Measurements from ENCODE around the gene CDH11.

The CDH11 gene

DNA sequence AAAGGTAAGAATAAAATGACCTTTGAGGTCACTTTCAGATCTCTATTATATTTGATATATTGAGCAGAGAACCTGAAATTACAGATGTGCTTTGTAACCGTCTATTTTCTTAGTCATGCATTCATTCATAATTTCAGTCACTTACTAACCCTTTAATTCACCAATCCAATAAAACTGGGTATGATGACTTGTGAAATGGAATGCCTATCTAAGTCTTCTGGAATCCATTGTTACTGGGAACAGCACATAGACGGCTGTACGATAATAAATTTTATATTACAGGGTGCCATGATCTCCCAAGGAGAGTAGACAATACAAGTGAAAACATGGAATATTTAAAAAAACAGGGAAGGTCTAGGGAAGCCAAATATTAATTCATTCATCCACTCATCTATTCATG lies 22.9 kb downstream of the CDH11 start:
- Histone ChIP-seq H3K79me2 (ENCODE audit: insufficient read depth, low read length) (no peaks in the 10 kb centered on the region), H2AFZ (ENCODE audit: low read length) (no peak overlapping the region), H3F3A (ENCODE audit: insufficient read depth, low read length) (no peaks in the 10 kb centered on the region), H3K4me3 (ENCODE audit: low read depth, low read length, poor library complexity, severe bottlenecking) (no peak overlapping the region), H3K9me3 (ENCODE audit: low read length) (no peaks in the 10 kb centered on the region), H4K20me1 (ENCODE audit: insufficient read depth, low read length) (no peaks in the 10 kb centered on the region), H3K27me3 (ENCODE audit: insufficient read depth, low read length) (no peaks in the 10 kb centered on the region), H3K4me2 (ENCODE audit: low read length) (no peak overlapping the region), H3K36me3 (ENCODE audit: insufficient read depth, low read length) (no peaks in the 10 kb centered on the region), H3K9ac (ENCODE audit: low read length) (no peak overlapping the region), H3K4me1 (ENCODE audit: insufficient read depth, low read length, severe bottlenecking) (no peaks in the 10 kb centered on the region), H3K27ac (ENCODE audit: low read depth, low read length, poor library complexity, severe bottlenecking) (no peak overlapping the region), H3K9me2 (ENCODE audit: low read depth, low read length) (no peaks in the 10 kb centered on the region)
- TF ChIP-seq, protein P1, sequence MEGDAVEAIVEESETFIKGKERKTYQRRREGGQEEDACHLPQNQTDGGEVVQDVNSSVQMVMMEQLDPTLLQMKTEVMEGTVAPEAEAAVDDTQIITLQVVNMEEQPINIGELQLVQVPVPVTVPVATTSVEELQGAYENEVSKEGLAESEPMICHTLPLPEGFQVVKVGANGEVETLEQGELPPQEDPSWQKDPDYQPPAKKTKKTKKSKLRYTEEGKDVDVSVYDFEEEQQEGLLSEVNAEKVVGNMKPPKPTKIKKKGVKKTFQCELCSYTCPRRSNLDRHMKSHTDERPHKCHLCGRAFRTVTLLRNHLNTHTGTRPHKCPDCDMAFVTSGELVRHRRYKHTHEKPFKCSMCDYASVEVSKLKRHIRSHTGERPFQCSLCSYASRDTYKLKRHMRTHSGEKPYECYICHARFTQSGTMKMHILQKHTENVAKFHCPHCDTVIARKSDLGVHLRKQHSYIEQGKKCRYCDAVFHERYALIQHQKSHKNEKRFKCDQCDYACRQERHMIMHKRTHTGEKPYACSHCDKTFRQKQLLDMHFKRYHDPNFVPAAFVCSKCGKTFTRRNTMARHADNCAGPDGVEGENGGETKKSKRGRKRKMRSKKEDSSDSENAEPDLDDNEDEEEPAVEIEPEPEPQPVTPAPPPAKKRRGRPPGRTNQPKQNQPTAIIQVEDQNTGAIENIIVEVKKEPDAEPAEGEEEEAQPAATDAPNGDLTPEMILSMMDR (IDR thresholded peaks at IDR 0.05; ENCODE audit: low read length) = no peak
- TF ChIP-seq EZH2 (IDR thresholded peaks at IDR 0.05; ENCODE audit: borderline replicate concordance, low read length) = no peak

DNA sequence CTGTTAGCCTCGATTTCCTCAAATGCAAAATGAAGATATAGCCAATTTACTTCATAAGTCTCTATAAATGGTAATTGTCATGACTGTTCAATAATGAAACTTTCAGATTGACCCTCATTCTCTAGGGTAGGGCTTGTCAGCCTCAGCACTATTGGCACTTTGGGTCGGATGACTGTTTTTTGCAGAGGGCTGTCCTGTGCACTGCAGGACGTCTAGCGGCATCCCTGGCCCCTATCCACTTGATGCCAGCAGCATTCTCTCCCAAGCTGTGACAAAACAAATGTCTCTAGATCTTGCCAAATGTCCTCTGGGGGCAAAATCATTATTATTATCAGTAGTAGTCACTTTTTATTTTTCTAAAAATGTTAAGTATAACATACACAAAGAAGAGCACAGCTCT lies 24.6 kb downstream of the CDH11 start:
- no peaks in the 10 kb centered on the region for H3K4me1 ChIP-seq (ENCODE audit: insufficient read depth, low read length, severe bottlenecking)
- H3F3A ChIP-seq (ENCODE audit: insufficient read depth, low read length) = no peaks in the 10 kb centered on the region
- H3K4me3 ChIP-seq (ENCODE audit: low read depth, low read length, poor library complexity, severe bottlenecking) = no peak overlapping the region
- H3K27me3 ChIP-seq (ENCODE audit: insufficient read depth, low read length) = no peaks in the 10 kb centered on the region
- H3K9ac ChIP-seq (ENCODE audit: low read length) = no peak overlapping the region
- no peaks in the 10 kb centered on the region for H4K20me1 ChIP-seq (ENCODE audit: insufficient read depth, low read length)
- TF ChIP-seq, protein P1 (IDR thresholded peaks at IDR 0.05; ENCODE audit: low read length) = no peak
- no peak for TF ChIP-seq EZH2 (IDR thresholded peaks at IDR 0.05; ENCODE audit: borderline replicate concordance, low read length)
- H3K27ac ChIP-seq (ENCODE audit: low read depth, low read length, poor library complexity, severe bottlenecking) = no peak overlapping the region
- no peaks in the 10 kb centered on the region for H3K36me3 ChIP-seq (ENCODE audit: insufficient read depth, low read length)
- no peaks in the 10 kb centered on the region for H3K9me2 ChIP-seq (ENCODE audit: low read depth, low read length)
- no peaks in the 10 kb centered on the region for H3K9me3 ChIP-seq (ENCODE audit: low read length)
- no peak overlapping the region for H2AFZ ChIP-seq (ENCODE audit: low read length)
- H3K4me2 ChIP-seq (ENCODE audit: low read length) = no peak overlapping the region
- H3K79me2 ChIP-seq (ENCODE audit: insufficient read depth, low read length) = no peaks in the 10 kb centered on the region

DNA sequence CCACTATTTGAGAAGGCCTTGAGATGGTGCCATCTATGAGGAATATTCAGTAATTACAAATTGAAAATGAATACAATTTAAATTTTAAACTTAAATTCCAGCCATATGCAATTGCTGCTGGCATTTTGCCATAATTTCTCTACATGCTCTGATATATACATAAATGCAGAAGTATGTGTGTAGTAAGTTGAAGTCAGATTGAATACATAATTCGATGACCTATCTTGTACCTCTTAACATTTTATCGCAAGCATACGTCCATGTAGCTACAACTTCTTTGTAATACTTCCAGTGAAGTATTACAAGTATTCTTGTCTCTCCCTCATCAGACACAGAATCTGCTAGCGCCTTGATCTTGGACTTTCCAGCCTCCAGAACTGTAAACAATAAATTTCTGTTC lies 26.0 kb downstream of the CDH11 start:
- H3K27me3 ChIP-seq (ENCODE audit: insufficient read depth, low read length) = no peaks in the 10 kb centered on the region
- H3K4me2 ChIP-seq (ENCODE audit: low read length) = no peak overlapping the region
- no peaks in the 10 kb centered on the region for H3K9me3 ChIP-seq (ENCODE audit: low read length)
- no peaks in the 10 kb centered on the region for H3K4me1 ChIP-seq (ENCODE audit: insufficient read depth, low read length, severe bottlenecking)
- no peaks in the 10 kb centered on the region for H3K79me2 ChIP-seq (ENCODE audit: insufficient read depth, low read length)
- no peak overlapping the region for H3K4me3 ChIP-seq (ENCODE audit: low read depth, low read length, poor library complexity, severe bottlenecking)
- H3K9ac ChIP-seq (ENCODE audit: low read length) = no peak overlapping the region
- TF ChIP-seq EZH2 (IDR thresholded peaks at IDR 0.05; ENCODE audit: borderline replicate concordance, low read length) = no peak
- TF ChIP-seq, protein P1 (IDR thresholded peaks at IDR 0.05; ENCODE audit: low read length) = no peak
- no peaks in the 10 kb centered on the region for H4K20me1 ChIP-seq (ENCODE audit: insufficient read depth, low read length)
- H3K36me3 ChIP-seq (ENCODE audit: insufficient read depth, low read length) = no peaks in the 10 kb centered on the region
- no peaks in the 10 kb centered on the region for H3F3A ChIP-seq (ENCODE audit: insufficient read depth, low read length)
- no peak overlapping the region for H3K27ac ChIP-seq (ENCODE audit: low read depth, low read length, poor library complexity, severe bottlenecking)
- no peaks in the 10 kb centered on the region for H3K9me2 ChIP-seq (ENCODE audit: low read depth, low read length)
- H2AFZ ChIP-seq (ENCODE audit: low read length) = no peak overlapping the region
